Stimulated activated CD4-positive, alpha-beta T cell treated with anti-CD3 and anti-CD28 coated beads, TNF-alpha, amount 100 ng/mL, for 48 hours (primary cell): ENCODE measurements around the gene GRID2.
"Not testable (repeated sequence)": the region's sequence is repeated elsewhere in the genome, so short reads cannot be mapped to it uniquely, and the experiment has no call there.

Source experiments
- DNase-seq, 3 donors: peaks; one replicate each; pipeline ENCODE4 v3.0.0-alpha.2; 2020; ENCODE audit warnings: low read depth in 3 of 3

Gene GRID2

DNA sequence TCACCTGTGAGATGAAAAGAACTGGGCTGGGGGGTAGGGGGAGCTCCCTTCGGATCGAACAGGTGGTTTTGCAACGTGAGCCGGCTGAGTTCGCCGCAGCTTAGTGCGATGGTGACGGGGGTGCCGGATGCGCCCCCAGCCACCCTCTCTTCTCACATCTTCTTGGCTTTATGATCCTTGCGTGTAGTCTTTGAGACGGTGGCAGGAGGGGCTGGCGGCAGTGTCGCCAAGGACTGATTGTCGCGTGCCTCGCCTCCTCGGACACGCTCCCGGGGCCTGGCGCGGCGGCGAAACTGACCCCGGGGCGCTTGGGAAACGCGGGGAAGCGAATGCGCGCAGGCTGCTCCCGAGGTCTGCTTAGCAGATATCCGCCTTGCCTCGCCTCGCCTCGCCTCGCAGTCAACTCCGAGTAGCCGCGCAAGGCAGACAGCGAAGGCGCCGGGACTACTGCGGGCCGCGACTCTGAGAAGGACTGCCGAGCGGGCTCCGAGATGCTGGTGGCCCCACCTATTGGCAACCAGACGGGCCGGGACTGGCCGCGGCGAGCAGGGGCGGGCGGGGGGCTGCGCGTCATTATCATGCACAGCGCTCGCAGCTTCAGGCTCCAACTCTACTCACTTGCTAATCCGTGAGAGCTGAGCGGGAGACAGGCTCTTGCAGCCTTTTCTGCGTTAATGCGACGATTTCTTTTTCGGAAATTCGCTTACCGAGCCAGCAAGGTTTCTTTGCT is 1.5 kb downstream of the GRID2 start:
- no peak for DNase-seq

- DNase-seq = no peak
Measured at GRCh38 chr4:92305878-92306520, 2.2 kb downstream of the GRID2 start.

DNA sequence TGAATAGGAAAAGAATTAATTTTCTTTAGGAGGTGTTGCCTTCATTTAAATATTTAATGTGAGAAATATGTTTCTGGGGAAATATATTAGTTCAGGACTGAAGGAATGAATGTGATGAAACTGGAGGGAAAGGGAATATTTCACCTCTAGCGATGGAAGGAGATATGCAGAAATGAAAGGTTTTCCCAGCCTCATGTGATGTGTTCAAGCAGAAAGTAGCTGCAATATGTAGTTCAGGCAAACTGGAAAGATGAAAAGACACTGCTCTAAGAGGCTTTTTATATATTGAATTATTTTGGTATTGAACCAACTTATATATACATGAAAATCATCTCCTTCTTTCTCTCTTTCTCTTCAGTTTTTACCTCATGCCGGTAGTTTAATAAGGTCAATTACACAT is 3.4 kb downstream of the GRID2 start:
- DNase-seq = no peak

- no peak for DNase-seq
Measured at GRCh38 chr4:92307866-92308265, 4.1 kb downstream of the GRID2 start.

DNA sequence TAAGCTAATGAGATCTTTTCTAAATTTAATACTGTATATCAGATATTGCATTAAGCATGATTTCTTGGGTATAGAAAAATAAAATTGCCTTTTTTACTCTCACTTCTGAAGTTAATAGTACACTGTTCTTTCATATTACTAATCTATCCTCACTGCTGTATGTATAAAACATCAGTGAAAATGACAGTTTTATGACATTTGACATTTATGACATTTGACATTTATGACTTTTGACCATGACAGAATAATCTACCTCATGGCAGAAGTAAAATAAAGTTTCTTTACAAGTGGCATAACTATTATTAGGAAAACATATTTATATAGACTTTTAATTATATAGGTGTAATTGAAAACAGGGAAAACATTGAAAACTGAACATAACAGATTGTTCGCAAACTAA is 13.3 kb downstream of the GRID2 start:
- DNase-seq = no peak

- DNase-seq = no peak
Measured at GRCh38 chr4:92328095-92328494, 24.3 kb downstream of the GRID2 start.

DNA sequence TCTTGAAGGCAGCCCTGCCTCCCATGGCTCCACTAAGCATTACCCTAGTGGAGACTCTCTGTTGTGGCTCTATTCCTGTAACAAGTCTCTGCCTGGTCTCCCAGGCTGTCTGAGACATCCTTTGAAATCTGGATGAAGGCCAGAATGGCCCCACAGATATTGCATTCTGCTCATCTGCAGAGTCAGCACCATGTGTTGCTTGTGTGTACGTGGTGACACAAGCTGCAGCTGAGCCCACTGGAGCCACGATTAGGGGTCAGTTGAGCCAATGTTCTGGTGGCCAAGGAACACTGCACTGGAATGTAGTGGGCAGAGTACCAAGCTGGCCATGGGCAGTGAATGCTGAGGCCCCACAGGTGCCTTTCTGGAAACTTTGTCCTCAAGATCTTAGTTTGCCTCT is 29.2 kb downstream of the GRID2 start:
- DNase-seq = no peak

DNA sequence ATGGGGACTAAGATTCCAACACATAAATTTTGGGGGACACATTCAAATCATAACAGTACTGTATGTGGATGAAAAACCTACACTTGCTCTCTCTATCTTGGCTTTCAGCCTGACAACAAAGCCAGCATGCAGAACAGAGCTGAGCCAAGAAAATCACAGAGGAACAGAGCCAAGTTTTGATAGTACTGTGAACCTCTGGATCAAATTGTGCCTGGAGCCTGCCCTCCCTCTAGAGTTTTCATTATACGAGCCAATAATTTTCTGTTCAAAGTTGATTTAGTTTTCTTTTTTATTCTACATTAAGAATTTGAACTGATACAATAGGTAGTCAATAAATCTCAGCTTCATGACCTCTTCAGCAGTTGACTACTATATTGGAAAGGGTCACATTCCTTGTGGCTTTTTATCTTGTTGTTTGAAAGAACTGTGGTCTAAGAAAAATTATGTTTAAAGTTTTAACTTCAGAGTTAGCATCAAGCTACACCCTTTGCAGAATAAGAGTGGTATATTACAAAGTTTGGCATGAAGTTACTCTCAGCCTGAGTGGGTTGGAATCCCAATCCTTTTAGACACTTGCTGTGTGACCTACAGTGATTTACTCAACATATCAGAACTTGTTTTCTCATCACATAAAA is 31.1 kb downstream of the GRID2 start:
- no peak for DNase-seq

DNA sequence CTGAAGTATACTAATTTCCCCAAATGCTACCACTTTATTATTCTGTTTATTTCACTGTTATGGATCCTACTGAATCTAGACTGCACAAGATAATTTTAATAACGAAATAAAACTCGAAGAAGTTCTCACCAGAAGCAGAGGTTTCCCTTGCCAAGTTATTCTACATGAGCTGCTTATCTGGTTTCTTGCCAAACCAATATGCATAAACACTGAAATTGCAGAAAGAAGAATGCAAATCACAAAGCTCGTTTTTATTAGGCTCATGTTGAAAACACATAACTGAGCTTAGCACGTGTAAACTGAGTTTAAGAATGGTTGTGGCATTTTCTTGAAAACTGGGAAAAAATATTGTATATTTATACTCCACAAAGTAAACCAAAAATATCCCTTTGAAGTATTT is 35.9 kb downstream of the GRID2 start:
- DNase-seq = no peak

GRCh38 chr4:92344216-92344615 is 40.5 kb downstream of the GRID2 start:
- no peak for DNase-seq

GRCh38 chr4:92346289-92346688 is 42.5 kb downstream of the GRID2 start:
- no peak for DNase-seq

DNA sequence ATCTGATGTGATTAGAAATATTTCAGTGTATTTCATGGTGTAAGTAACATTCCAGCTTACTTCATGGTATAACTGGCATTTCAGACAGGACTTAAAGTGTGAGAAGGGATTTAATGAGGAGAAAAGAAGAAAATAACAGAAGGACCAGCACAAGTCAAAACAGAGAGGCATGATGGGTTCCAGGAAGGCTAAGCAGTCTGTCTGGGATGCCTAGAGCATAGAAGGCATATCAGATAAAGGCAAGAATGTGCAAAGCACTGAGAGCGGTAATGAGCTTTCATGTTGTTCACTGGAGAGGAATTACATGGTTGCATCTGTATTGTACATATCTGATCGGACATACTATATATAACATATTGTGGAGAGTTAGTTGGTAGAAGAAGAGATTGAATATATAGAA is 54.2 kb downstream of the GRID2 start:
- DNase-seq = no peak

DNA sequence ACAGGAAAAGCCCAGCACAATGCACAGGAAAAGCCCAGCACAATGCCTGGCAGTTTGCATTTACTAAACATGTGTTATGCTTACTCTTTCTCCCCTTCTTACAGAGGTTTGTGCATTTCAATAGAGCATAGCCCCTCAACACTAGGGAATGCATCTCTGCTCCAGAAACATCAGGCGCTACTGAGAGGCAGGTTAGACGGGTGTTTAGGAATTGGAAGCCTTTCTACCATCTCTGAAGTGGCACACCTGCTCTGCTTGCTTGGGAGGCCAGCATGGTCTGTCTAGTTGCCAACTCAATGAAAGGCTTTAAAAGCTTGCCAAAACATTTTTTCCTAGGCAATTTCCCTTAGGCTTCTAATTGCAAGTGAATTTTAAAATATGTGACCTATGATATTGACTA is 55.7 kb downstream of the GRID2 start:
- DNase-seq = no peak

DNA sequence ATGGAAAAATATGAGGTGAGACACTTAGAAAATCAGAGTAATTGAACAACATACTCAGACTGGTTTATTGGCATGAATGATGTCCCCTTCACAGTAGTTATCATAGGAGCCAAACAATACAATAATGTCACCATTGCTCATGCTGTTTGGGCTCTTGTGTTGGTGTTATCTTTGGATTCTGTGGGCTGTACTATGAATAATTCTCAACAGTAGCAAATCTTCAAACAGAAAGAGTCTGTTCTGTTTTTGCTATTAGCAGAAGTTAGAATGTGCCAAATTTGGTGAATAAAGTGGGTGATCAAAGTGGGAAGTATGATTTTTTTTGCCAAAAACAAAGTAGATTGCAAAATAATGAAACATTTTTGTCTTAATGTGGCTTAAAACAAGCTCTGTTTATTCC is 58.3 kb downstream of the GRID2 start:
- DNase-seq = no peak

DNA sequence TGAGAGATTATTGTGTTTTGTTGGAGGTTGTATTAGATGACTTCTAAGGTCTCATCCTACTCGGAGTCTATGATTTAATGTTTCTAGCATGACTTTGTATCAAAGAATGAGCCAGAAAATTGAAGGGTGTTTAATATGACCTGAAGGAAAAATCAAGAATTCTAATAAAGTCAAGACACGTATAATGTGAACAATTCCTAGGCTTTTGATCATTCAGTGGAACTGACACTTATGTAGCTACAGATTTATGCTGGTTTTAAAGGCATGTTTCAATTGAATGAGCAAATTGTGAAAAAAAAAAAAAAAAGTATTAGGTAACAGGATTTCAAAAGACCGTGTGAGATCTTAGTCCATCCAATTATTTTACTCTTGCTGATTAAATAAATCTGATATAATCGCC is 64.9 kb downstream of the GRID2 start:
- no peak for DNase-seq

DNA sequence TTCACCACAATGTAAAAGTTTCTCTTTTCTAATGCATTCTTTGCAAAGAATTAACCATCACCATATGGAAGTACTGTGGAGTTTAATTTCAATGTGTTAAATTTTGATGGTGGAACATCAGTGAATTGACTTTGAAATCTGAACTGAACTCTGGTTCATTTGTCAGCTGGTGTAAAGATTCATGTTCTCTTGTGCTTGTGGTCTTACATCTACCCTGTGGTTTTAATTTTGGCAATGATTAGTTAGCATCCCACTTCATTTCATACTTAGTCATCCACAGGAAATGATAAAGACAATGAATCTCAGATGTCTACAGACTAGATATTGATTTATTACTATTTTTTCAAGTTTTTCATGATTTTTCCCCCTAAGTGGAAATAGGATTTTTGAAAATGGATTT is 77.8 kb downstream of the GRID2 start:
- DNase-seq = no peak

DNA sequence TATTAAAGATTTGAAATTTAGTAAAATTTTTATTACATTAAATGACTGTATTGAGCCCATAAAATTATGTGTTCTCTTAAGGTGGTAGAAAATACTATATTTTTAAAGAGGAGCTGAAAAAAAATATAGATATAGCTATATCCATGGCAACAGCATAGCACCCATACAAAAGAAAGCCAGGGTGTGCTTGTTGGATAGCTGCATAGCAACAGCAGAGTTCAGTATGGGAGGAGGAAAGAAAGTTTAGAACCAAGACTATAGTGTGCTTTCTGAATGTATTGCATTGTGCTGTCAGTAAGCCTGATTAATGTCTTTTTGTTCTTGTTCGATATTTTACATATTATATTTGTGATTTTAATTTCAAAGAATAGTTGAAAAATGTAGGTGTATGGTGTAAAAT is 78.4 kb downstream of the GRID2 start:
- DNase-seq = no peak

DNA sequence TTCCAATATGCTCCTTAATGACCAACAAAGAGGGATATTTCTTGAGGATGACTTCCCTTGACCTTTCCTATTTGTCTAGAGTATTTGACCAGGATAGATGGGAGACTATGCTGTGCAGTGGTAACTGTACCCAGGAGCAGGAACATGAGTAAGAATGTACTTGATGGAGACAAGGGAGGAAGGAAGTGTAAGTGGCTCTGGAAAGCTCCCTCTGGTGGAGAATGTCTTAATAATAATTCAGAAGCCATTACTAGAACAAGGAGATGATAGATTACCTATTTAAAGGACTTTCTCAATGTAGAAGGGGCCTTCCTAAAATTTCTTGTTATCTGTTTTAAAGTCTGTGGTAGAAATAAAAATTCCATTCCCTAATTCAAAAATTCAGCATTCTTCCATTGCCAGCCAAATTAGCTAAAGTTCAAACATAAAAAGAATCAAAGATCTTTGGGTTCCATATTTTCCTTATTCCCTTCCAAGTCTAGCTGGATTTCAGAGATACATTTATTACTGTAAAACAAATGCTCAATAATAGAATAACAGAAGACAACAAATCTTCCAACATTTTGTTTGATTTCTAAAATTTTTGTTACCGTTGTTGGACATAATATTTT is 83.8 kb downstream of the GRID2 start:
- no peak for DNase-seq

DNA sequence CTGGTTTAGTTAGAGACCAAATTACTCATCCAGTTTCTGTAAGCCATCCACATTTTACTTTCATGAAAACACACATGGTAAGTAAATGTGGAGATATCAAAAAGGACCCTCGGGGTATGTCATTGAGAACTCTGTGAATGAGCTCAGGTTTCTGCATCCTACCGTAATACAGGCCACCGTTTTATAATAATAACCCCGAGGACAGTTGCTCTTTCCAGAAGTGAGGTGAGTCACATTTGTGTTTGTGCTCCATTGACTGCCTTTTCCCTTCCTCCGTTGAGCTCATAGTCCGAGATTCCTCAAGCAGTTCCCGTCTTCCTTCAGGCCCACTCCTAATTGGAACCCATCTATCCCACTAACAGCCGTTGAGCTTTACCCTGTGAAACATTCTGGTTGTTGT is 95.3 kb downstream of the GRID2 start:
- no peak for DNase-seq

DNA sequence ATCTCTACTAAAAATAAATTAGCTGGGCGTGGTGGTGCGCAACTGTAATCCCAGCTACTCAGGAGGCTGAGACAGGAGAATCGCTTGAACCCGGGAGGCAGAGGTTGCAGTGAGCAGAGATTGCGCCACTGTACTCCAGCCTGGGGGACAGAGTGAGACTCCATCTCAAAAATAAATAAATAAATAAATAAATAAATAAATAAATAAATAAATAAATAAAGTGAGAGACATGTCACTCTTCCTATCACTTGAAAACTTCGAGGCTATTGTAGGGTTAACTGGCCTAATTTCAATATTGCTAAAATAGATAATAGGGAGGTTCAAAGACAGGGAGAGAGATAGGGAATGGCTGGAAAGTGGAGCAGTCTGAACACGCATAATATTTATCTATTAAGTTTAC is 99.8 kb downstream of the GRID2 start:
- not testable (repeated sequence) for DNase-seq

DNA sequence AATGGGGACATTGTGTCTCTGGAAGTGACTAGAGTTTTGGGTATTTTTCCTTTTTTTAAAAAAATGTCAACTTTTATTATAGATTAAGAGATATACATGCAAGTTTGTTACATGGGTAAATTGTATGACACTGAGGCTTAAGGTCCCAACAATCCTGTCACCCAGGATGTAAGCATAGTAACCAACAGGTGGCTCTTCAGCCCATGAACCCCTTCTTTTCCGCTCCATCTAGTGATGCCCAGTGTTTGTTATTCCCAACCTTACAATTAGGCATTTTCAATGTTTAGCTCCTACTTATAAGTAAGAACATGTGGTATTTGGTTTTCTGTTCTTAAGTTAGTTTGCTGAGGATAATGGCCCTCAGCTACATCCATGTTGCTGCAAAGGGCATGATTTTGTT is 102.7 kb downstream of the GRID2 start:
- no peak for DNase-seq

- DNase-seq = no peak
Measured at GRCh38 chr4:92421920-92422319, 118.2 kb downstream of the GRID2 start.

GRCh38 chr4:92433272-92433758 is 129.5 kb downstream of the GRID2 start:
- DNase-seq = no peak
